H9 (cell line): ENCODE results near the gene STMN3. TPM values are rescaled to one million over a fixed set of nuclear protein-coding genes. Genes with fewer than 3 reads are reported as not detected.

Source experiments
- DNase-seq: peaks from one replicate; pipeline ENCODE4 v3.0.0-alpha.2; 2017
- H2AFZ ChIP-seq: one replicate; pipeline ENCODE4 v1.6.1; 2013; ENCODE audit warnings: mild to moderate bottlenecking, low read length, control low read depth, moderate library complexity
- H2AK5ac ChIP-seq: 2 replicates; pipeline ENCODE4 v1.6.1; 2013; ENCODE audit warnings: low read length, control low read depth, mixed read lengths; ENCODE audit not compliant: insufficient read length
- H2BK120ac ChIP-seq: one replicate; pipeline ENCODE4 v1.6.1; 2013; ENCODE audit warnings: low read depth, mild to moderate bottlenecking, low read length, control low read depth, inconsistent platforms; ENCODE audit not compliant: poor library complexity, severe bottlenecking
- H2BK12ac ChIP-seq: 2 replicates; pipeline ENCODE4 v1.6.1; 2013; ENCODE audit warnings: low read length, control low read depth, mixed read lengths, low read depth; ENCODE audit not compliant: insufficient read length
- H2BK15ac ChIP-seq: 2 replicates; pipeline ENCODE4 v1.6.1; 2013; ENCODE audit warnings: low read depth, low read length, control low read depth
- H2BK20ac ChIP-seq: one replicate; pipeline ENCODE4 v1.6.1; 2013; ENCODE audit warnings: low read depth, mild to moderate bottlenecking, low read length, control low read depth, inconsistent platforms; ENCODE audit not compliant: poor library complexity, severe bottlenecking
- H2BK5ac ChIP-seq: 2 replicates; pipeline ENCODE4 v1.6.1; 2013; ENCODE audit warnings: low read length, control low read depth, mixed read lengths; ENCODE audit not compliant: insufficient read length
- H3K14ac ChIP-seq: 2 replicates; pipeline ENCODE4 v1.6.1; 2013; ENCODE audit warnings: low read length, control low read depth; ENCODE audit not compliant: insufficient read depth
- H3K18ac ChIP-seq: 2 replicates; pipeline ENCODE4 v1.6.1; 2013; ENCODE audit warnings: low read depth, mild to moderate bottlenecking, mixed read lengths, low read length, control low read depth; ENCODE audit not compliant: insufficient read length
- H3K23ac ChIP-seq: 2 replicates; pipeline ENCODE4 v1.6.1; 2013; ENCODE audit warnings: low read length, control low read depth, mixed read lengths, low read depth; ENCODE audit not compliant: insufficient read length
- H3K23me2 ChIP-seq: 2 replicates; pipeline ENCODE4 v1.6.1; 2013; ENCODE audit warnings: low read depth, mild to moderate bottlenecking, mixed read lengths, low read length, control low read depth; ENCODE audit not compliant: insufficient read length, poor library complexity, severe bottlenecking
- H3K27ac ChIP-seq: 2 replicates; pipeline ENCODE4 v1.5.1; 2013; ENCODE audit warnings: low read length, control low read depth, mixed read lengths, low read depth; ENCODE audit not compliant: insufficient read length
- H3K27me3 ChIP-seq: 2 replicates; pipeline ENCODE4 v1.6.1; 2013; ENCODE audit warnings: low read length, control low read depth, inconsistent platforms; ENCODE audit not compliant: insufficient read depth
- H3K4ac ChIP-seq: 2 replicates; pipeline ENCODE4 v1.6.1; 2013; ENCODE audit warnings: low read depth, mild to moderate bottlenecking, control low read depth, inconsistent platforms, low read length, moderate library complexity
- H3K4me1 ChIP-seq: 2 replicates; pipeline ENCODE4 v1.6.1; 2013; ENCODE audit warnings: low read length, control low read depth, inconsistent platforms; ENCODE audit not compliant: insufficient read depth
- H3K4me2 ChIP-seq: 2 replicates; pipeline ENCODE4 v1.6.1; 2013; ENCODE audit warnings: low read length, control low read depth, mixed read lengths; ENCODE audit not compliant: insufficient read length, insufficient read depth
- H3K56ac ChIP-seq: 2 replicates; pipeline ENCODE4 v1.6.1; 2013; ENCODE audit warnings: low read depth, mild to moderate bottlenecking, mixed read lengths, low read length, control low read depth; ENCODE audit not compliant: insufficient read length
- H3K79me1 ChIP-seq: 2 replicates; pipeline ENCODE4 v1.6.1; 2013; ENCODE audit warnings: low read depth, mild to moderate bottlenecking, moderate library complexity, low read length, control low read depth, inconsistent platforms; ENCODE audit not compliant: insufficient read depth, poor library complexity, severe bottlenecking
- H3K79me2 ChIP-seq: 2 replicates; pipeline ENCODE4 v1.6.1; 2013; ENCODE audit warnings: low read length, control low read depth, inconsistent platforms; ENCODE audit not compliant: insufficient read depth
- H3K9ac ChIP-seq: 2 replicates; pipeline ENCODE4 v1.6.1; 2013; ENCODE audit warnings: low read length, control low read depth, mixed read lengths; ENCODE audit not compliant: insufficient read length; ENCODE audit errors: extremely low read depth
- H3K9me3 ChIP-seq: one replicate; pipeline ENCODE4 v1.6.1; 2013; ENCODE audit warnings: low read depth, low read length, inconsistent platforms; ENCODE audit not compliant: control insufficient read depth
- H3T11ph ChIP-seq: one replicate; pipeline ENCODE4 v1.6.1; 2013; ENCODE audit warnings: mild to moderate bottlenecking, low read length, control low read depth, inconsistent platforms
- H4K20me1 ChIP-seq: one replicate; pipeline ENCODE4 v1.6.1; 2013; ENCODE audit not compliant: control insufficient read depth, insufficient read length, insufficient read depth
- H4K5ac ChIP-seq: 2 replicates; pipeline ENCODE4 v1.6.1; 2013; ENCODE audit warnings: low read depth, mild to moderate bottlenecking, mixed read lengths, low read length, control low read depth; ENCODE audit not compliant: insufficient read length
- H4K8ac ChIP-seq: replicated peaks from 2 replicates; pipeline ENCODE4 v1.6.1; 2013; ENCODE audit warnings: low read length, control low read depth, mixed read lengths, low read depth; ENCODE audit not compliant: insufficient read length
- H4K91ac ChIP-seq: 2 replicates; pipeline ENCODE4 v1.6.1; 2013; ENCODE audit warnings: low read depth, mild to moderate bottlenecking, moderate library complexity, mixed read lengths, low read length, control low read depth; ENCODE audit not compliant: insufficient read length
- H3K27ac Mint-ChIP-seq, 3 experiments: 2 replicates in 2 of 3; 3 replicates in 1 of 3; pipeline ENCODE4 v1.8.0; 2020 to 2021; ENCODE audit warnings: mixed read lengths in 3 of 3, mild to moderate bottlenecking in 1 of 3, moderate library complexity in 1 of 3
- H3K27me3 Mint-ChIP-seq: 2 replicates; pipeline ENCODE4 v1.8.0; 2021; ENCODE audit warnings: low read depth, mild to moderate bottlenecking, moderate library complexity, mixed read lengths
- H3K36me3 Mint-ChIP-seq, 3 experiments: 2 replicates in 2 of 3; 3 replicates in 1 of 3; pipeline ENCODE4 v1.8.0; 2020 to 2021; ENCODE audit warnings: low read depth in 3 of 3, mixed read lengths in 3 of 3; ENCODE audit not compliant: insufficient read depth in 1 of 3
- H3K4me1 Mint-ChIP-seq, 2 experiments: 2 replicates each; pipeline ENCODE4 v1.8.0; 2020; ENCODE audit warnings: mixed read lengths in 2 of 2
- H3K4me3 Mint-ChIP-seq, 2 experiments: 2 replicates in 1 of 2; 3 replicates in 1 of 2; pipeline ENCODE4 v1.8.0; 2020 to 2021; ENCODE audit warnings: mild to moderate bottlenecking in 2 of 2, mixed read lengths in 2 of 2, moderate library complexity in 1 of 2
- H3K9me3 Mint-ChIP-seq, 2 experiments: 2 replicates in 1 of 2; 3 replicates in 1 of 2; pipeline ENCODE4 v1.8.0; 2020; ENCODE audit warnings: mild to moderate bottlenecking in 2 of 2, mixed read lengths in 2 of 2, moderate library complexity in 1 of 2
- whole genome bisulfite sequencing: extraction: QIAGEN DNeasy Blood & Tissue Kit; methylation state at CpG from one replicate; pipeline ENCODE4 v1.1.7; 2013; ENCODE audit warnings: missing lambda C conversion rate, low lambda C conversion rate, mixed read lengths; ENCODE audit not compliant: insufficient read length; ENCODE audit errors: extremely low coverage; 5-methylcytosine and 5-hydroxymethylcytosine counted together
- total RNA-seq: library from RNA; stranded (reverse); gene quantifications from 2 replicates; pipeline ENCODE4 v1.2.1, GENCODE V29; 2021
- TF ChIP-seq, protein P1 (sequence below): fragments of 200-600 bp; sonication (generic); conservative IDR thresholded peaks from 3 replicates; pipeline ENCODE4 v1.8.0; 2021; ENCODE audit warnings: antibody characterized with exemption, mild to moderate bottlenecking

Gene STMN3
- total RNA-seq, 1 experiment from 2014 or later, result 54.0 TPM

DNA sequence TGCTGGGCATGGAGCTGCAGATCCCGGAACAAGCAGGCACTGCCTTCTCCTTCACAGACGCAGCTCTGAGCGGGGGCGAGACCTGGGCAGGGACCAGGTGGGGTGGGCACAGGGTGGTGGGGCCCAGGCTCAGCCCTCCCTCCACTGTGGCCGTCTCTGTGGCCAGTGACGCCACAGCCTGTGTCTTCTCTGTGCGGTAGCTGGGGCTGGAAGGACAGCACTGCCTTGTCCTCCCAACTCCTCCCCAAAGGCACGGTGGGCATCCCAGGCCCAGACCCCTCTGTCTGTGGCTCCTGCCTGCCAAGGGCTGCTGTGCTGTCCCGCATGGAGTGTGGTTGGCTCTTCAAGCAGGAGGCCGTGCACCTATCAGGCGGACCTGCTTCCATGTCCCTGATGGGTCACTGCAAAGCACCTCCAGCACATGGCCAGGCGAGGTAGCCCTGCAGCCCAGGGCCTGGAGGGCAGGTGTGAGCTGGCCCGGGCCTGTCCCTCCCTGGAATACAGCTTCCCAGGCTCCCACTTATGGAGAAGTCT, 28.5 kb upstream of the STMN3 start:
- no peak overlapping the region for H3K4me2 ChIP-seq

More for the DNA sequence above, 28.5 kb upstream of the STMN3 start:
- Mint-ChIP-seq H3K36me3 (peaks cover 9 to 15% (median 13%) of the 10 kb centered on the region in 3 experiments; a peak in 6 of 7 replicates), H3K4me1 (no peaks in the 10 kb centered on the region), H3K27me3 (no peaks in the 10 kb centered on the region), H3K27ac (no peak overlapping the region), H3K9me3 (no peaks in the 10 kb centered on the region; a peak in 1 of 5 replicates), H3K4me3 (no peak overlapping the region; a peak in 1 of 5 replicates)
- H3K18ac ChIP-seq, result no peak overlapping the region
- no peaks in the 10 kb centered on the region for H4K20me1 ChIP-seq
- no peak overlapping the region for H2BK20ac ChIP-seq
- H3K9me3 ChIP-seq, result no peaks in the 10 kb centered on the region
- H3T11ph ChIP-seq, result no peak overlapping the region
- DNase-seq, result no peak
- no peaks in the 10 kb centered on the region for H3K79me1 ChIP-seq
- WGBS, result no CpG with 5 or more reads among the region's 13 CpGs
- no peak overlapping the region for H2BK15ac ChIP-seq
- H2BK12ac ChIP-seq, result no peak overlapping the region
- no peaks in the 10 kb centered on the region for H3K79me2 ChIP-seq
- H3K56ac ChIP-seq, result no peak overlapping the region
- no peak overlapping the region for H3K27ac ChIP-seq
- H4K8ac ChIP-seq, result no peak overlapping the region
- no peaks in the 10 kb centered on the region for H3K23me2 ChIP-seq
- TF ChIP-seq, protein P1, sequence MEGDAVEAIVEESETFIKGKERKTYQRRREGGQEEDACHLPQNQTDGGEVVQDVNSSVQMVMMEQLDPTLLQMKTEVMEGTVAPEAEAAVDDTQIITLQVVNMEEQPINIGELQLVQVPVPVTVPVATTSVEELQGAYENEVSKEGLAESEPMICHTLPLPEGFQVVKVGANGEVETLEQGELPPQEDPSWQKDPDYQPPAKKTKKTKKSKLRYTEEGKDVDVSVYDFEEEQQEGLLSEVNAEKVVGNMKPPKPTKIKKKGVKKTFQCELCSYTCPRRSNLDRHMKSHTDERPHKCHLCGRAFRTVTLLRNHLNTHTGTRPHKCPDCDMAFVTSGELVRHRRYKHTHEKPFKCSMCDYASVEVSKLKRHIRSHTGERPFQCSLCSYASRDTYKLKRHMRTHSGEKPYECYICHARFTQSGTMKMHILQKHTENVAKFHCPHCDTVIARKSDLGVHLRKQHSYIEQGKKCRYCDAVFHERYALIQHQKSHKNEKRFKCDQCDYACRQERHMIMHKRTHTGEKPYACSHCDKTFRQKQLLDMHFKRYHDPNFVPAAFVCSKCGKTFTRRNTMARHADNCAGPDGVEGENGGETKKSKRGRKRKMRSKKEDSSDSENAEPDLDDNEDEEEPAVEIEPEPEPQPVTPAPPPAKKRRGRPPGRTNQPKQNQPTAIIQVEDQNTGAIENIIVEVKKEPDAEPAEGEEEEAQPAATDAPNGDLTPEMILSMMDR, result no peak
- H2AK5ac ChIP-seq, result no peak overlapping the region
- H3K4ac ChIP-seq, result no peak overlapping the region
- H2BK120ac ChIP-seq, result no peak overlapping the region
- no peak overlapping the region for H3K9ac ChIP-seq
- H2BK5ac ChIP-seq, result no peak overlapping the region
- no peak overlapping the region for H4K91ac ChIP-seq
- no peaks in the 10 kb centered on the region for H3K27me3 ChIP-seq
- no peak overlapping the region for H3K14ac ChIP-seq
- H3K4me1 ChIP-seq, result no peaks in the 10 kb centered on the region
- no peak overlapping the region for H2AFZ ChIP-seq
- no peak overlapping the region for H3K23ac ChIP-seq
- no peak overlapping the region for H4K5ac ChIP-seq
